ENCODE results near the gene OSBPL3.

GRCh38 chr7:24863626-24864025 is 116.4 kb downstream of the OSBPL3 start:
- no peak for TF ChIP-seq POLR2A (IDR thresholded peaks at IDR 0.05)
- TF ChIP-seq CTCF (IDR thresholded peaks at IDR 0.05): no peak

Measured in body of pancreas (tissue), 4 donors.